NK-92 treated with Interleukin-12 subunit alpha and Interleukin-12 subunit beta, amount 100 ng/mL, for 24 hours (cell line): ENCODE measurements around the gene FRAS1.
A peak's percentile ranks its signal among the peaks of the same experiment; 100 is the strongest.
"Not testable (repeated sequence)": the region's sequence is repeated elsewhere in the genome, so short reads cannot be mapped to it uniquely, and the experiment has no call there.

Experiments used
- DNase-seq: peaks from one replicate; lab custom pipeline; 2025; lab: John Stamatoyannopoulos, UW

The FRAS1 gene

DNA sequence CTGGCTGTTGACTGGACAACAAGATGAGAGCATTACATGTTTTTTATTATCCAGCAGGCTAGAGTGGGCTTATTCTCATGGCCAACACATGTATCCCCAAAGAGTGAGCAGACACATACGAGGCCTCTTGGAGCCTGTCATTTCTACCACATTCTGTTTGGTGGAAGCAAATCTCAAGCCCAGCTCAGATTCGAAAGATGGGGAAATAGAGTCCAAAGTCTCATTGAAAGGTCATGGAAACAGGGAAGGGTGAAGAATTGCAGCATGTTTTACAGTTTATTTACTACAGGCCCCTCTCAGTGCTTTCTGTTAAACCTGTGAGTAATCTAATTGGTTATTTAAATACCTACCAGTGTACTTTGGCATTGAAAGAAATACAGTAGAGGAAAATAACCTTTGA, 108.6 kb downstream of the FRAS1 start:
- no peak for DNase-seq

GRCh38 chr4:78166622-78167021, 109.5 kb downstream of the FRAS1 start:
- DNase-seq, result peak; percentile 1

DNA sequence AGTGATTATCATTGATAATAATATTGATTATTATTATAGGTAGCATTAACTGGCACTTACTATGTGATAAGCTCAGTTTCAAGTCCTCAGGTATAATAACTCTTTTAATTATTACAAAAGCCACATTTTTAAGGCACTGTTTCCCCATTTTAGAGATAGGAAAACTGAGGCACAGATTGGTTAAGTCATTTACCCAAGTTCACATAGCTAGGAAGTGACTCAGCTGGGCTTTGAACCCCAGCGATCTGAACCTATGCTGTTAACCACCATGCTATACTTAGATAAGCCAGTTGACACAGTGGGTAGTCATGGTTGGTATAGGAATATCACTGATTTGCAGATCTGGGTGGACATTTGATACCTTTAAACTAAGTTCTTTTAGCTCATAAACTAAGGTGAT, 110.4 kb downstream of the FRAS1 start:
- DNase-seq, result peak; percentile 0

DNA sequence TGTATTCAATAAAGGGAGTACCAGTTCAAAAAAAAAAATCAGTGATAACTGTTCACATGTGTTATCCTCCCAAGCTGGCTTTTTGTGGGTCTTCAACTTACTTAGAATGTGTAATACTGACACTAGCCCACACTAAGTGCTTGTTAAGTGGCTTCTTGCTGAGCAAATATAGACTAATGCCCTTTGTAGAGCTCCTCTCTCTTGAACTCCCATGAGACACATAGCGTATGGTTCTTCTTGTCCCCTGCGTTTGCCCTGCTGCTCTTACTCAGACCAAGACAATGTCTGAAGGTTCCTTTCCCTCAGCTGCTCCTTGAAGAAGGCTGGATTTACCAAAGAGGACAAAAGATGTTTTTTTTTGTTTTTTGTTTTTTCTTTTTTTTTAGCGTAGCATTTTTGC, 110.9 kb downstream of the FRAS1 start:
- DNase-seq, result no peak

- DNase-seq, result no peak
These were observed 112.6 kb downstream of the FRAS1 start for GRCh38 chr4:78169728-78170127.

- no peak for DNase-seq
These were observed 114.4 kb downstream of the FRAS1 start for GRCh38 chr4:78171482-78171881.

DNA sequence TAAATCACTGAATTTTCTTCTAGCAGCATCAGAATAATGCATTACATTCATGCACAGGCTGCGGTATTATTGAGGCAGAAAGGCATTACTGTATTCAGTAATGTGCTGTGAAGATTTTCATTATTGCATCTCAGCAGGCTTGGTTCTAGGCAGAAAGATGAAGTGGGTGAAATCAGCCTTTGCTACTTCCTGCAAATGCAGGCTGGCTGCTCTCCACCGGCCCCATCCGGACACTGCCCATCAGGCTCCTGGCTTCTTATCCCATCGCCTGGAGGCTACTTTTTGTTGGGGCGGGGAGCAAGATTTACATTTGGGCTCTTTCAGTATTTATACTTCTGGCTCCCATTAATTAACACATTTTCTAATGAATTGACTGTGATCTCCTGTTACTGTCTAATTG, 117.8 kb downstream of the FRAS1 start:
- DNase-seq, result no peak

- DNase-seq, result no peak
These were observed 122.1 kb downstream of the FRAS1 start for GRCh38 chr4:78179196-78179595.

DNA sequence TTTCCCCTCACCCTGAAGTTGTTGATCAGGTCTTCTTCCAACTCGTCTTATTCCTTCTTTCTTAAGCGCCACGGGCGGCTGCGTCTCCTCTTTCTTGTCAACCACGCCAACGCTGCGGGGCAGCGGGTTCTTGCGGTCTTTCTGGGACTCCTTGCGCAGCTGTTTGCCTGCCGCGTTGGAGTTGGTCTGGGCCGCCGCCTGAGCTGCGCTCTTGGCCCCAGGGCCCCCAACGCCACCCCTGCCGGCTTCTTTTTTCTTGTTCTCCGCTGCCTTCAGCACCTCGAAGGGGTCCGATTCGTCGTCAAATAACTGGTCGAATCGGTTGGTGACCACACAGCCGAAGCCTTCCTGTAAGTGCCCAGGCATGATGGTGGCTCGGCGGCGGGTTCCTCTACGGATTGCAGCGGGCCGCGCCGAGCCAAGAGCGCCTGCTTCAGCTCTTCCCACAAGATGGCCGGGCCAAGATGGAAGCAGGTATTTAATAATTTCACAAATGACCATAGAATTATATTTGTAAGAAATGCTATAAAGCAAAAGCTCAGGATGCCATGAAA, 124.6 kb downstream of the FRAS1 start:
- not testable (repeated sequence) for DNase-seq

DNA sequence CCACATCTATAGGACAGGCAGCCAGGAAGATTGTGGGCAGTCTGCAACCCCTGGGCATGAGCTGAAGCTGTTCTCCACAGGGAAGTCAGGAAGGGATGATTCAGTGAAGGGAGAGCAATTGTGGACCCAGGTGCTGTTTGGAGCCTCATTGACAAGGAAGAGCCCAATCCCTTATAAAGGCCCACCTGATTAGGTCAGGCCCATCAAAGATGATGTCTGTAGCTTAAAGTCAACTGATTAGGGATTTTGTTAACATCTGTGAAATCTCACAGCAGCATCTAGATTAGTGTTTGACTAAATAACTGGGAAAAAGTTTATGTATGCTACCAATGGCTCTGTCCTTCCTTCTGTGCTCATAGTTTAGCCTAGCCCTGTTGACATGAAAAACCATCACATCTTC, 127.5 kb downstream of the FRAS1 start:
- DNase-seq, result no peak

GRCh38 chr4:78185117-78185516, 128.0 kb downstream of the FRAS1 start:
- DNase-seq, result no peak

DNA sequence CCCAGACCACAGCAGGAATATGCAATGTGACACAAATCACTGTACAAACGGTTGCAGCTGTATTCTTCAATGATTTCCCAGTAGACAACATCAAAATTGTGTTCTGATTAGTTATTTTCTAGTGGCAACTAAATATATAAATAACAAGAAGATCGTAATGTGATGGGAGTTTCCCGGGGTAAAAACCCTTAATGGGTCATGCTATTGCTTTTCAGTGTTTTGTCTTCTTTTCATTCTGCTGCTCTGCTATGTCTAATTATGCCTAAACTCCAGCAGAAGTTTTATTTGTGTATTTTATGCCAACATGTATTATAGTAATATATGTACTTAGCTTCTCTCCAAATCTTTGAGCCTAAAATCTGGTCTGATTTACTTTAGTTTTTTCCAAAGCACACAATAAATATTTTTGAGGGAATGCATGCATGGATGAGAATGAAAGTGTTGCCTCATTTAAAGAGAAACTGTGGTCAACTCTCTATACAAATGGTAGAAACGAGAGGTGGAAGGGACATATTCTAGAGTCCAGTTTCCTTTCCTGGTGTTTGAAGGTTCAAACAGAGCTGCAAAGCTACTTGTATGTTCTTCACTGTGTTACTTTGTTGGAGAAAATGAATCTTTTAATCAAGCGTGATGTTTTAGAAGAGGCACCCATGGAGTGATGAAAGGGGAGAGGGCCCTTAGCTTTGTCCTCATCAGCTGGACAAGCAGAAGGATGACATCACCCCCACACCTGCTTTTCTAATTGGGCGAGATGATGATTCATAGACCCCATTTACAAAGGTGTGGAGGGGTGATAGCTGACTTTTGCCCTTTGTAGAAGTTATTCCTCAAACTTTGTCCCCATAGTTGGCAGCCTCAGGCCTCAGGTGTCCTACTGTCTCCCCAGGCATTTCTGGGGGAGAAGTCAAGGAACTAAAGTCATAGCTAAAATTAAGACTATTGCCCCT, 129.7 kb downstream of the FRAS1 start:
- no peak for DNase-seq

- DNase-seq, result no peak
These were observed 132.9 kb downstream of the FRAS1 start for GRCh38 chr4:78190068-78190467.

- DNase-seq, result no peak
These were observed 133.5 kb downstream of the FRAS1 start for GRCh38 chr4:78190595-78190994.

- DNase-seq, result no peak
These were observed 140.8 kb downstream of the FRAS1 start for GRCh38 chr4:78197947-78198346.

DNA sequence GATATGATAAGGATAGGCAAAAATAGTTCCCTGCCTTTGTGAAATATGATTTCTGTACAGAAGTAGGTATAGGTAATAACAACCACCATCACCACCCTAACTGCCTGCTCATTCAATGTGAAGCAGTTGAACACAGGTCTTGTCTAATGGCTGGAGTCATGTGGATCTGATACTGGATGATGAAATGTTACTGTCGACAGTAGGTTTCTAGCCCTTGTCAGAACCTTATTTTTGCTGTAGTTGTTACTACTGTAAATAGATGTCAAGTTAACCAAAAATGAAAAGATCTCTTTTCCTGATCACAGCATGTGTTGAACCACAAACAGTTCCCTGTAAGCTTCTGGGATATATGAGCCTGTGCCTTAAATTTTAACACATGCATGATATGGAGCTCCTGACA, 142.9 kb downstream of the FRAS1 start:
- DNase-seq, result no peak

GRCh38 chr4:78200949-78201348, 143.8 kb downstream of the FRAS1 start:
- no peak for DNase-seq

DNA sequence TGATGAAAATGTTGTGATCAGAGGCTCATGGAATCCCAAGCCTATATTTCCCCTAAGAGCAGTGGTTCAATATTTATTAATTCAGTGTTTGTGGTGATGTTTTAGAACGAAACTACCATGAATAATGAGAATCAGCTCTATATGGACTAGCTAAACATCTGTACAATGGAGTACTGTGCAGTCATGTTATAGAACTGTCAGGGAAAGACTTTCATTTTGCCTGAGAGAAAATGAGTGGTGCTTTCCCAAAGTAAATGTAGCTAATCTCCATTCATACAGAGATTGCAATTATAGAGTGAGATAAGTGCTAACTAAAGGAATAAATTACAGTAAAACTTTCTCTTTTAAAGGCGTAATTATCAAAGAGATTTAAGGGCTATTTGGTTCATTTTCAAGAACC, 147.1 kb downstream of the FRAS1 start:
- no peak for DNase-seq

DNA sequence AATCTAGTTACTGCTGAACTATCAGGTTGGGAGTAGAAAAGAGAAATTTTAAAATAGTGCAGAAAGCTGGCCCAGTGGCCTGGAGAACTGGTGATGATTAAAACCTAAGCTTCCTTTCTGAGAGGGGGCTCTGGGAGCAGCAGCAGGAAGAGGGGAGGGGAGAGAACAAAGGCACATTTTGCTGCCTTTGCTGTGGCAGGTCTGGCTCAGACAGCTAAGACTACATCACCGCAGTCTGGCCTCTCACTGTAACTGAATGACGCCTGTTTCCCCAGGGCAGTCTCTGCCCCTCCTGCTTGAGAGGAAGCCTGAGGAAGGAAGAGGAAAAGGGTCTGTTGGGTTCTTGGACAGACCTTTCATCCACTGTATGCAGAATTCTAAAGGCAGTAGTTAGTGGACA, 148.5 kb downstream of the FRAS1 start:
- DNase-seq, result no peak

- no peak for DNase-seq
These were observed 150.4 kb downstream of the FRAS1 start for GRCh38 chr4:78207541-78207940.

DNA sequence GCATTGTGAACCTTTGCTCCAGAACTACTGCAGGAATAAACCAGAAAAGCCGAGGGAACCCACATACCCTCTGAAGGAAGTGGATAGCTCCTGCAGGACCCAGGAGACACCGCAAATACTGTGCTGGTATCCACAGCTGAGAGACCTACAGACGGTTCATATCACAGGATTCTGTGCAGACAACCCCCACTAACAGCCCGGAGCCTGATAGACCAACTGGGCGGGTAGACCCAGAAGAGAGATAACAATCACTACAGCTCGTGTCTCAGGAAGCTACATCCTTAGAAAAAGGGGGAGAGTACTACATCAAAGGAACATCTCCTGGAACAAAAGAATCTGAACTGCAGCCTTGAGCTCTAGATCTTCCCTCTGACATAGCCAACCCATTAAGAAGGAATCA, 150.8 kb downstream of the FRAS1 start:
- DNase-seq, result no peak

DNA sequence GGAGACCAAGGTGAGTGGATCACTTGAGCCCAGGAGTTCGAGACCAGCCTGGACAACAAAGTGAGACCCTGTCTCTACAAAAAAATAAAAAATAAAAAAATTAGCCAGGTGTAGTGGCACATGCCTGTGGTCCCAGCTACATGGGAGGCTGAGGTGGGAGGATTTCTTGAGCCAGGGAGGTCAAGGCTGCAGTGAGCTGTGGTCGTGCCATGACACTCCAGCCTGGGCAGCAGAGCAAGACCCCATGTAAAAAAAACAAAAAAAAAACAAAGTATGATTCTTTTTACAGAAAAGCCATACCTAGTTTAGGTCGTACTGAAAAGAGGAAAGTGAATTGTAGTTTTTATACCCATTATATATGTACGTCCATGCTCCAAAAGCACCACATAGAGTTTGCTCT, 151.8 kb downstream of the FRAS1 start:
- DNase-seq, result not testable (repeated sequence)

DNA sequence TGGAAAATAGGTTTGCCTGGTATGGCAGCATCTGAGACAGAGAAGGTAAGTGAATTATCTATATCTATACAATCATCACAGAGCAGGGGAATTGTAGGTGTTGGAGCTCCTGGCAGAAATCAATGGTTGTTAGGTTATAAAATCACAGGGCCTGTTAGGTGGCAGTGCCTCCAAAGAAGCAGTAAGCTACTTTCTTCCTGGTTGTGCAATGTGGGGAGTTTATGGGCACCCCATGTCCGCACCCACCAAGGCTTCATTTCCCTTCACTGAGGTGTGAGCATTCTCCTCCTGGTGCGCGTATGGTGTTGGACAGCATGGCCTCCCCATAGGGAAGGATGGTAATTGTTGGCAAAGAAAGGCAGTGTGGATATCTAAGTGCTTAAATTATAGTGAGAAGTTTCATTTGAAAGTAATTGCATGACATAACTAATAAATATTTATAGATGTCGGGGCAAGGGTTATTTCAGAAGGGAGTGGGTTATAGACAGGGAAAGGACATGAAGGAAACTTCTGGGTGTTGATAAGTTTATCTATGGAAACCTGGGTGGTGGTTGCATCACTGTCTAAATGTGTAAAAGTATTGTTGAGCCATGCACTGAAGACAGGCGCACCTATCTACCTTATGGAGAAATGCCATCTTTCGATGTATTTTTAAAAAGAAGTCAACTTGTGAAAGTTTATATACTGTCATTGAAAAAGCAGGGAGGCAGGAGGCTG, 153.7 kb downstream of the FRAS1 start:
- no peak for DNase-seq
